ENCODE results near the gene PPP2R1A.

Gene PPP2R1A

GRCh38 chr19:52206481-52206880 lies 16.6 kb downstream of the PPP2R1A start:
- Histone ChIP-seq H3K4me3 (ENCODE audit: insufficient read length, low read depth) (no peak overlapping the region), H3K27me3 (ENCODE audit: insufficient read depth, insufficient read length) (no peaks in the 10 kb centered on the region), H3K9me3 (ENCODE audit: insufficient read depth, low read length) (no peaks in the 10 kb centered on the region), H3K9ac (ENCODE audit: insufficient read length, low read depth) (no peak overlapping the region), H3K36me3 (ENCODE audit: insufficient read depth, insufficient read length, low read length) (peaks cover 93% of the 10 kb centered on the region), H3K4me1 (ENCODE audit: insufficient read depth, insufficient read length) (no peaks in the 10 kb centered on the region)
- DNase-seq (ENCODE audit: low read depth, low spot score): no peak
- no peak for TF ChIP-seq SUZ12 (IDR thresholded peaks at IDR 0.05; ENCODE audit: extremely low read depth, insufficient read depth, insufficient read length)
- no peak for TF ChIP-seq ZNF274 (IDR thresholded peaks at IDR 0.05; ENCODE audit: low read depth, low read length)
- TF ChIP-seq YY1 (IDR thresholded peaks at IDR 0.05; ENCODE audit: insufficient read depth, insufficient read length): no peak

DNA sequence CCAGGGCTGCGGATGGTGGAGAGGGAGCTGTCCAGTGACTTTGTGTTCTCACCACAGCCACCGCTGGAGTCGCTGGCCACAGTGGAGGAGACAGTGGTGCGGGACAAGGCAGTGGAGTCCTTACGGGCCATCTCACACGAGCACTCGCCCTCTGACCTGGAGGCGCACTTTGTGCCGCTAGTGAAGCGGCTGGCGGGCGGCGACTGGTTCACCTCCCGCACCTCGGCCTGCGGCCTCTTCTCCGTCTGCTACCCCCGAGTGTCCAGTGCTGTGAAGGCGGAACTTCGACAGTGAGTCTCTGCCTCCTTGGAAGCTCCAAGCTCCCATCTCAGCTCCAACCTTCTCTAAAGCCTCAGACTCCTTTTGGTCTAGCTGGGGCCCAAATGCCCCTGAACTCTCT lies 21.4 kb downstream of the PPP2R1A start:
- H3K9ac ChIP-seq (ENCODE audit: insufficient read length, low read depth): no peak overlapping the region
- H3K36me3 ChIP-seq (ENCODE audit: insufficient read depth, insufficient read length, low read length): peaks cover 92% of the 10 kb centered on the region
- no peak for DNase-seq (ENCODE audit: low read depth, low spot score)
- H3K27me3 ChIP-seq (ENCODE audit: insufficient read depth, insufficient read length): no peaks in the 10 kb centered on the region
- H3K4me1 ChIP-seq (ENCODE audit: insufficient read depth, insufficient read length): no peaks in the 10 kb centered on the region
- no peak for TF ChIP-seq ZNF274 (IDR thresholded peaks at IDR 0.05; ENCODE audit: low read depth, low read length)
- no peak for TF ChIP-seq YY1 (IDR thresholded peaks at IDR 0.05; ENCODE audit: insufficient read depth, insufficient read length)
- TF ChIP-seq SUZ12 (IDR thresholded peaks at IDR 0.05; ENCODE audit: extremely low read depth, insufficient read depth, insufficient read length): no peak
- no peaks in the 10 kb centered on the region for H3K9me3 ChIP-seq (ENCODE audit: insufficient read depth, low read length)
- no peak overlapping the region for H3K4me3 ChIP-seq (ENCODE audit: insufficient read length, low read depth)

DNA sequence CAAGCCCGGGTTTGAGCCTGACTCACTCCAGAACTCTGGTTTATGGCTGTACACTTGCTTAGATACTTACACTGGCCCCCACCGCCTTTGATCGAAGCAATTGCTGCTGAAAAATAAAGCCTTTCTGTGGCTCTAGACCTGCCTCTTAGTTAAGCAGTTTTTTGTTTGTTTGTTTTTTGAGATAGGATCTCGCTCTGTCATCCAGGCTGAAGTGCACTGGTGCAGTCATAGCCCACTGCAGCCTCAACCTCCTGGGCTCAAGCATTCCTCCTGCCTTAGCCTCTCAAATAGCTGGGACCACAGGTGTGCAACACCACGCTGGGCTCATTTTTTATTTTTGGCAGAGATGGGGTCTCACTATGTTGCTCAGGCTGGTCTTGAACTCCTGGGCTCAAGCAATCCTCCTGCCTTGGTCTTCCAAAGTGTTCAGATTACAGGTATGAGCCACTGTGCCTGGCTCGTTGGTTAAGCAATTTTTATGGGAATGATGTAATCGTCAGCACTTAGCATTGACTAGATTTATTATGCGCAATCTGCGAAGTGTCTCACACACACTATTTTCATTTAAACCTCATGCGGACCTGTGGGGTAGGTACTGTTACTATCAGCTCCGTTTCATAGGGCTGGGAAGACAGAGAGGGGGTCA lies 22.2 kb downstream of the PPP2R1A start:
- Histone ChIP-seq H3K4me3 (ENCODE audit: insufficient read length, low read depth) (no peak overlapping the region), H3K9ac (ENCODE audit: insufficient read length, low read depth) (no peak overlapping the region), H3K27me3 (ENCODE audit: insufficient read depth, insufficient read length) (no peaks in the 10 kb centered on the region), H3K36me3 (ENCODE audit: insufficient read depth, insufficient read length, low read length) (peaks cover 91% of the 10 kb centered on the region), H3K4me1 (ENCODE audit: insufficient read depth, insufficient read length) (no peaks in the 10 kb centered on the region), H3K9me3 (ENCODE audit: insufficient read depth, low read length) (no peaks in the 10 kb centered on the region)
- no peak for DNase-seq (ENCODE audit: low read depth, low spot score)
- TF ChIP-seq SUZ12 (IDR thresholded peaks at IDR 0.05; ENCODE audit: extremely low read depth, insufficient read depth, insufficient read length): no peak
- TF ChIP-seq YY1 (IDR thresholded peaks at IDR 0.05; ENCODE audit: insufficient read depth, insufficient read length): no peak
- TF ChIP-seq ZNF274 (IDR thresholded peaks at IDR 0.05; ENCODE audit: low read depth, low read length): no peak

- TF ChIP-seq YY1 (IDR thresholded peaks at IDR 0.05; ENCODE audit: insufficient read depth, insufficient read length) (no peak), ZNF274 (IDR thresholded peaks at IDR 0.05; ENCODE audit: low read depth, low read length) (no peak), SUZ12 (IDR thresholded peaks at IDR 0.05; ENCODE audit: extremely low read depth, insufficient read depth, insufficient read length) (no peak)
- no peaks in the 10 kb centered on the region for H3K4me1 ChIP-seq (ENCODE audit: insufficient read depth, insufficient read length)
- H3K36me3 ChIP-seq (ENCODE audit: insufficient read depth, insufficient read length, low read length): peaks cover 91% of the 10 kb centered on the region
- no peaks in the 10 kb centered on the region for H3K27me3 ChIP-seq (ENCODE audit: insufficient read depth, insufficient read length)
- H3K4me3 ChIP-seq (ENCODE audit: insufficient read length, low read depth): no peak overlapping the region
- H3K9me3 ChIP-seq (ENCODE audit: insufficient read depth, low read length): no peaks in the 10 kb centered on the region
- no peak for DNase-seq (ENCODE audit: low read depth, low spot score)
- no peak overlapping the region for H3K9ac ChIP-seq (ENCODE audit: insufficient read length, low read depth)
These were observed 22.9 kb downstream of the PPP2R1A start for GRCh38 chr19:52212572-52213255.

- no peak overlapping the region for H3K4me3 ChIP-seq (ENCODE audit: insufficient read length, low read depth)
- no peaks in the 10 kb centered on the region for H3K9me3 ChIP-seq (ENCODE audit: insufficient read depth, low read length)
- H3K9ac ChIP-seq (ENCODE audit: insufficient read length, low read depth): no peak overlapping the region
- peaks cover 95% of the 10 kb centered on the region for H3K36me3 ChIP-seq (ENCODE audit: insufficient read depth, insufficient read length, low read length)
- no peak for DNase-seq (ENCODE audit: low read depth, low spot score)
- H3K4me1 ChIP-seq (ENCODE audit: insufficient read depth, insufficient read length): no peaks in the 10 kb centered on the region
- TF ChIP-seq ZNF274 (IDR thresholded peaks at IDR 0.05; ENCODE audit: low read depth, low read length) (no peak), YY1 (IDR thresholded peaks at IDR 0.05; ENCODE audit: insufficient read depth, insufficient read length) (no peak), SUZ12 (IDR thresholded peaks at IDR 0.05; ENCODE audit: extremely low read depth, insufficient read depth, insufficient read length) (no peak)
- H3K27me3 ChIP-seq (ENCODE audit: insufficient read depth, insufficient read length): no peaks in the 10 kb centered on the region
These were observed 24.4 kb downstream of the PPP2R1A start for GRCh38 chr19:52214241-52214640.

DNA sequence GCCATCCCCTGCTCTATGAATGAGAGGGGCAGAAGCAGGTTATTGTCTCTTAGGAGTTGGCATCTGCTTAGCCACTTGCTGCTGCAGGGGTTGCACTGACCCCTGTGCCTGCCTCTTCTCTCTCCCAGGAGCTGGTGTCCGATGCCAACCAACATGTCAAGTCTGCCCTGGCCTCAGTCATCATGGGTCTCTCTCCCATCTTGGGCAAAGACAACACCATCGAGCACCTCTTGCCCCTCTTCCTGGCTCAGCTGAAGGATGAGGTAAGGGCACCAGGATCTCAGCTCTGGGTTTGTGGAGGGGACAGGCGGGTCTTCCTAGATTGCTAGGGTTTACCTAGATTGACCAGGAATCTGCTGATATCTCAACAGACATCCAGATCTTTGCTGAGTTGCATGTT lies 26.5 kb downstream of the PPP2R1A start:
- Histone ChIP-seq H3K9ac (ENCODE audit: insufficient read length, low read depth) (no peak overlapping the region), H3K9me3 (ENCODE audit: insufficient read depth, low read length) (no peaks in the 10 kb centered on the region), H3K36me3 (ENCODE audit: insufficient read depth, insufficient read length, low read length) (peaks cover 97% of the 10 kb centered on the region), H3K4me1 (ENCODE audit: insufficient read depth, insufficient read length) (no peaks in the 10 kb centered on the region), H3K27me3 (ENCODE audit: insufficient read depth, insufficient read length) (no peaks in the 10 kb centered on the region), H3K4me3 (ENCODE audit: insufficient read length, low read depth) (no peak overlapping the region)
- DNase-seq (ENCODE audit: low read depth, low spot score): no peak
- TF ChIP-seq ZNF274 (IDR thresholded peaks at IDR 0.05; ENCODE audit: low read depth, low read length) (no peak), YY1 (IDR thresholded peaks at IDR 0.05; ENCODE audit: insufficient read depth, insufficient read length) (no peak), SUZ12 (IDR thresholded peaks at IDR 0.05; ENCODE audit: extremely low read depth, insufficient read depth, insufficient read length) (no peak)

GRCh38 chr19:52217576-52217975 lies 27.7 kb downstream of the PPP2R1A start:
- Histone ChIP-seq H3K4me1 (ENCODE audit: insufficient read depth, insufficient read length) (no peaks in the 10 kb centered on the region), H3K9ac (ENCODE audit: insufficient read length, low read depth) (no peak overlapping the region), H3K4me3 (ENCODE audit: insufficient read length, low read depth) (no peak overlapping the region), H3K27me3 (ENCODE audit: insufficient read depth, insufficient read length) (no peaks in the 10 kb centered on the region), H3K36me3 (ENCODE audit: insufficient read depth, insufficient read length, low read length) (peaks cover 97% of the 10 kb centered on the region), H3K9me3 (ENCODE audit: insufficient read depth, low read length) (no peaks in the 10 kb centered on the region)
- TF ChIP-seq ZNF274 (IDR thresholded peaks at IDR 0.05; ENCODE audit: low read depth, low read length): no peak
- TF ChIP-seq SUZ12 (IDR thresholded peaks at IDR 0.05; ENCODE audit: extremely low read depth, insufficient read depth, insufficient read length): no peak
- TF ChIP-seq YY1 (IDR thresholded peaks at IDR 0.05; ENCODE audit: insufficient read depth, insufficient read length): no peak
- DNase-seq (ENCODE audit: low read depth, low spot score): no peak
